IMR-90 (cell line): ENCODE data around the gene AGPS. TPM values are rescaled to one million over a fixed set of nuclear protein-coding genes. Genes with fewer than 3 reads are reported as not detected.

Experiments
- ATAC-seq: fragments of 200-7000 bp; cut with Tn5 transposase; 2 replicates; pipeline ENCODE4 v1.9.1; 2020; ENCODE audit warnings: low read depth, mild to moderate bottlenecking, moderate library complexity
- BruUV-seq: library from RNA; stranded (reverse); fragments of 400-500 nt; replicated peaks from 2 replicates; lab custom pipeline; 2021; lab: Mats Ljungman, UMichigan
- CTCF ChIA-PET: fragments of 300-600 bp; formaldehyde crosslinking; extraction: SDS; loops from one replicate; lab custom pipeline; 2021; ENCODE audit warnings: antibody characterized with exemption; lab: Yijun Ruan, JAX
- POLR2A ChIA-PET: fragments of 300-600 bp; sonication (Branson Sonifier 250); formaldehyde crosslinking; loops from one replicate; lab custom pipeline; 2022; ENCODE audit warnings: antibody characterized with exemption; ENCODE audit not compliant: unreplicated experiment; lab: Charles Lee
- DNase-seq: peaks from one replicate; pipeline ENCODE4 v3.0.0; 2013
- H2AFZ ChIP-seq: replicated peaks from 2 replicates; pipeline ENCODE3; 2013; ENCODE audit warnings: low read length, mild to moderate bottlenecking; ENCODE audit not compliant: poor library complexity
- H2AK5ac ChIP-seq: 2 replicates; pipeline ENCODE4 v1.6.1; 2013; ENCODE audit warnings: low read depth, low read length, inconsistent platforms
- H2AK9ac ChIP-seq: replicated peaks from 2 replicates; pipeline ENCODE3; 2013; ENCODE audit warnings: mild to moderate bottlenecking, low read depth, low read length, moderate library complexity; ENCODE audit not compliant: poor library complexity
- H2BK120ac ChIP-seq: 2 replicates; pipeline ENCODE4 v1.6.1; 2013; ENCODE audit warnings: low read depth, low read length, inconsistent platforms
- H2BK15ac ChIP-seq: 3 replicates; pipeline ENCODE4 v1.6.1; 2013; ENCODE audit warnings: low read depth, low read length, inconsistent platforms
- H2BK20ac ChIP-seq: 2 replicates; pipeline ENCODE4 v1.6.1; 2013; ENCODE audit warnings: low read depth, mild to moderate bottlenecking, inconsistent platforms, low read length, moderate library complexity
- H2BK5ac ChIP-seq: 2 replicates; pipeline ENCODE4 v1.6.1; 2013; ENCODE audit warnings: mild to moderate bottlenecking, low read depth, low read length, inconsistent platforms; ENCODE audit not compliant: poor library complexity, severe bottlenecking
- H3K14ac ChIP-seq: replicated peaks from 2 replicates; pipeline ENCODE4 v1.6.1; 2013; ENCODE audit warnings: low read depth, low read length, inconsistent platforms
- H3K18ac ChIP-seq: 2 replicates; pipeline ENCODE4 v1.6.1; 2013; ENCODE audit warnings: low read depth, low read length, control low read depth
- H3K23ac ChIP-seq: 2 replicates; pipeline ENCODE4 v1.6.1; 2013; ENCODE audit warnings: low read depth, low read length, inconsistent platforms
- H3K27ac ChIP-seq: 2 replicates; pipeline ENCODE4 v1.5.1; 2013; ENCODE audit warnings: mild to moderate bottlenecking, control low read depth, low read length; ENCODE audit not compliant: insufficient read depth
- H3K27me3 ChIP-seq: 2 replicates; pipeline ENCODE4 v1.6.1; 2013; ENCODE audit warnings: low read length; ENCODE audit not compliant: control insufficient read depth, insufficient read depth
- H3K36me3 ChIP-seq: 2 replicates; pipeline ENCODE4 v1.6.1; 2013; ENCODE audit warnings: low read length, mixed read lengths; ENCODE audit not compliant: control insufficient read depth, insufficient read depth
- H3K4ac ChIP-seq: 2 replicates; pipeline ENCODE4 v1.6.1; 2013; ENCODE audit warnings: low read depth, low read length, inconsistent platforms
- H3K4me1 ChIP-seq: 2 replicates; pipeline ENCODE4 v1.6.1; 2013; ENCODE audit warnings: low read length, mixed read lengths; ENCODE audit not compliant: control insufficient read depth, insufficient read depth
- H3K4me2 ChIP-seq: 2 replicates; pipeline ENCODE4 v1.6.1; 2013; ENCODE audit warnings: low read depth, mild to moderate bottlenecking, control low read depth, low read length, moderate library complexity
- H3K4me3 ChIP-seq: 2 replicates; pipeline ENCODE4 v1.5.1; 2013; ENCODE audit warnings: low read depth, mild to moderate bottlenecking, control low read depth, low read length, moderate library complexity; ENCODE audit not compliant: insufficient read depth
- H3K56ac ChIP-seq: 2 replicates; pipeline ENCODE4 v1.6.1; 2013; ENCODE audit warnings: low read length, inconsistent platforms; ENCODE audit not compliant: insufficient read depth; ENCODE audit errors: extremely low read depth
- H3K79me1 ChIP-seq, 2 experiments: 2 replicates each; pipeline ENCODE4 v1.6.1; 2013; ENCODE audit warnings: low read length in 2 of 2, inconsistent platforms in 1 of 2, low read depth in 1 of 2
- H3K9ac ChIP-seq: 2 replicates; pipeline ENCODE4 v1.6.1; 2013; ENCODE audit warnings: low read depth, low read length, control low read depth
- H3K9me1 ChIP-seq: 2 replicates; pipeline ENCODE4 v1.6.1; 2013; ENCODE audit warnings: low read length, inconsistent platforms; ENCODE audit not compliant: insufficient read depth
- H3K9me3 ChIP-seq: 2 replicates; pipeline ENCODE4 v1.6.1; 2013; ENCODE audit warnings: low read length; ENCODE audit not compliant: control insufficient read depth, insufficient read depth
- H4K20me1 ChIP-seq: 2 replicates; pipeline ENCODE4 v1.6.1; 2013; ENCODE audit warnings: low read length, inconsistent platforms; ENCODE audit not compliant: insufficient read depth
- H4K5ac ChIP-seq: 2 replicates; pipeline ENCODE4 v1.6.1; 2013; ENCODE audit warnings: mild to moderate bottlenecking, low read depth, low read length, control low read depth
- H4K8ac ChIP-seq, 2 experiments: 2 replicates each; pipeline ENCODE4 v1.6.1; 2013; ENCODE audit warnings: low read depth in 2 of 2, low read length in 2 of 2, control low read depth in 1 of 2, inconsistent platforms in 1 of 2
- H4K91ac ChIP-seq: 2 replicates; pipeline ENCODE4 v1.6.1; 2013; ENCODE audit warnings: low read depth, low read length, inconsistent platforms; ENCODE audit not compliant: insufficient read depth
- CEBPB ChIP-seq: IDR thresholded peaks from 2 replicates; pipeline ENCODE4 v1.6.1; 2012; ENCODE audit warnings: low read depth, low read length, improper control_type of control experiment
- MAFK ChIP-seq: IDR thresholded peaks from 2 replicates; pipeline ENCODE4 v1.6.1; 2012; ENCODE audit warnings: low read depth, low read length, improper control_type of control experiment
- MAZ ChIP-seq: IDR thresholded peaks from 2 replicates; pipeline ENCODE4 v1.6.1; 2012; ENCODE audit warnings: low read depth, mild to moderate bottlenecking, low read length, improper control_type of control experiment, moderate library complexity, borderline replicate concordance
- MXI1 ChIP-seq: IDR thresholded peaks from 2 replicates; pipeline ENCODE4 v1.6.1; 2012; ENCODE audit warnings: low read depth, mild to moderate bottlenecking, low read length, moderate library complexity, borderline replicate concordance
- POLR2A ChIP-seq: IDR thresholded peaks from 2 replicates; pipeline ENCODE4 v1.6.1; 2012; ENCODE audit warnings: mild to moderate bottlenecking, low read depth, low read length
- RFX5 ChIP-seq: IDR thresholded peaks from 2 replicates; pipeline ENCODE4 v1.8.0; 2012; ENCODE audit warnings: low read depth, mild to moderate bottlenecking, low read length, moderate library complexity
- WGBS, 2 experiments: methylation state at CpG; one replicate each; pipeline versions ENCODE4 v1.1.5 to v1.1.7; 2013; ENCODE audit warnings: missing lambda C conversion rate in 2 of 2; ENCODE audit not compliant: insufficient read length in 1 of 2; ENCODE audit errors: extremely low coverage in 2 of 2; 5-methylcytosine and 5-hydroxymethylcytosine counted together
- dilution Hi-C: fragments of 300-500 bp; cut with HindIII; formaldehyde crosslinking; loops from one replicate; pipeline ENCODE4 v1.14.3; 2018; ENCODE audit warnings: low sequenced_read_pairs; ENCODE audit not compliant: unreplicated experiment
- in situ Hi-C: fragments of 300-500 bp; cut with MboI; formaldehyde crosslinking; loops from 3 replicates; pipeline ENCODE4 v1.14.3; 2019; ENCODE audit warnings: low sequenced_read_pairs, inconsistent platforms, mixed read lengths
- intact Hi-C: fragments of 100-400 bp; cut with micrococcal nuclease; formaldehyde crosslinking; loops from 2 replicates; pipeline ENCODE4 v1.10.0; 2022
- polyA plus RNA-seq, 3 experiments: library from polyadenylated mRNA; depleted of rRNA; stranded (reverse); fragments of >200 nt; gene quantifications; 2 replicates each; pipeline ENCODE4 v1.2.3, GENCODE V29; 2012; ENCODE audit warnings: low replicate concordance in 1 of 3
- total RNA-seq: library from RNA; depleted of rRNA; stranded (reverse); fragments of >200 nt; gene quantifications from 2 replicates; pipeline ENCODE4 v1.2.3, GENCODE V29; 2012

Gene AGPS
- total and polyA plus RNA-seq, 2 of the 4 experiments (the other 2 are of a cell fraction), result 6.6 to 18.6 TPM

DNA sequence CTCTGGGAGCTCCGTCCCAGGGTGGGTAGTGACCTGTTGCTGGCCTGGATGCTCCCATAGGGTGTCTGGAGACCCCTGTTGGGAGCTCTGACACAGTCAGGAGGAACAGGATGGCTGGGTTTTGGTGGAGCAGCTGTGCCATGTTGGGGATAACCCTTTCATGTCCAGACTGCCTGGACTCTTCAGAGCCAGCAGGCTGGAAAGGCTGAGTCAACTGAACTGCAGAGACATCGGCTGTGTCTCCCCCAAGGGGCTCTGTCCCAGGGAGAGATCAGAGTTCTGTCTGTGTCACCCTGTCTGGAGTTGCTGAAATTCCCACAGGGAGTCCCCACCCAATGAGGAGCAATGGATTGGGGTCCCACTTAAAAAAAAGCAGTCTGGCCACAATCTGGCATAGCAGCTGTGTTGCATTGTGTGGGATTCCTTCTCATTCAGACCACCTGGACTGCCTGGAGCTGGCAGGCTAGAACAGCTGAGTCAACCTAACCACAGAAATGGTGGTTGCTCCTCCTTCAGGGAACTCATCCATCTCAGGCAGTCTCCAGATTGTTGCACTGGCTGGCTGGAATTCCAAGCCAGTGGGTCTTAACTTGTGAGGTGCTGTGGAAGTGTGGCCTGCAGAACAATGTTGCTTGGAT is 37.2 kb downstream of the AGPS start (continued):
- TF ChIP-seq MXI1, result no peak
- no peak for TF ChIP-seq POLR2A
- no peak for TF ChIP-seq RFX5

- no peaks in the 10 kb centered on the region for H3K27me3 ChIP-seq
- WGBS, 2 experiments, result no CpG with 5 or more reads among the region's 4 CpGs
- H2BK15ac ChIP-seq, result no peak overlapping the region
- TF ChIP-seq CEBPB (peak; percentile 44; the same call in 1 of the 2 replicates), MAFK (no peak), MAZ (0 out of 2 replicates have a peak, but pooled peaks have one; percentile 1)
- H4K5ac ChIP-seq, result no peak overlapping the region
- peaks cover 13% of the 10 kb centered on the region for H4K20me1 ChIP-seq
- no peak overlapping the region for H2AK5ac ChIP-seq
- H3K36me3 ChIP-seq, result peaks cover 2% of the 10 kb centered on the region; the same call in 1 of the 2 replicates
- no peak overlapping the region for H3K27ac ChIP-seq
- dilution Hi-C loops (no loop called here), intact Hi-C loops (no loop called here), in situ Hi-C loops (no loop called here)
- peak overlapping the region; percentile 80 for H2AFZ ChIP-seq
- H3K4me3 ChIP-seq, result no peak overlapping the region
- DNase-seq (peak; percentile 3), ATAC-seq (no peak; the same call in 1 of the 2 replicates)
- no peak overlapping the region for H3K9ac ChIP-seq
- H2BK5ac ChIP-seq, result peak overlapping the region; percentile 1
- H3K9me3 ChIP-seq, result peaks cover 7% of the 10 kb centered on the region
- H3K14ac ChIP-seq, result peak overlapping the region; percentile 35; the same call in 1 of the 2 replicates
- H3K4me2 ChIP-seq, result no peak overlapping the region
- peaks cover 17 to 33% of the 10 kb centered on the region in 2 experiments for H3K79me1 ChIP-seq
- CTCF ChIA-PET, result interaction anchor here (0.6 kb wide), 1 partner anchor 120 kb away, joined by 3 read pairs; no protein-coding TSS in a partner anchor
- peak overlapping the region; percentile 85 for H2AK9ac ChIP-seq
- H3K9me1 ChIP-seq, result peaks cover 9% of the 10 kb centered on the region; the same call in 1 of the 2 replicates
- H4K91ac ChIP-seq, result no peak overlapping the region
- peaks cover 10% of the 10 kb centered on the region for H3K4me1 ChIP-seq
- 0 out of 2 replicates have a peak overlapping the region, but pooled peaks have one; percentile 24 for H2BK120ac ChIP-seq
- peak overlapping the region in 1 of 2 experiments; percentile 19; a peak in 2 of 4 replicates for H4K8ac ChIP-seq
- H3K23ac ChIP-seq, result no peak overlapping the region
- no peak overlapping the region; the same call in 1 of the 2 replicates for H2BK20ac ChIP-seq
- peak overlapping the region; percentile 3; the same call in 1 of the 2 replicates for H3K4ac ChIP-seq
- no TSS peak for BruUV-seq
- 0 out of 2 replicates have a peak overlapping the region, but pooled peaks have one; percentile 14 for H3K18ac ChIP-seq
- POLR2A ChIA-PET, result no interaction called here
- no peak overlapping the region for H3K56ac ChIP-seq
Measured at GRCh38 chr2:177430411-177430810, 37.8 kb downstream of the AGPS start.
